ENCODE data around the gene PEMT. TPM values are rescaled to one million over a fixed set of nuclear protein-coding genes. Genes with fewer than 3 reads are reported as not detected.

PEMT gene
- total and polyA plus RNA-seq, 2 donors from 2014 or later, result 36.8 to 52.1 TPM

GRCh38 chr17:17561408-17562145 is 29.9 kb downstream of the PEMT start:
- H3K9ac ChIP-seq (ENCODE audit: low read length in 3 of 3), result peak overlapping the region in 2 of 3 donors; percentile 39 to 73
- no peak for TF ChIP-seq CTCF (IDR thresholded peaks at IDR 0.05; ENCODE audit: borderline replicate concordance, extremely low read depth, insufficient read depth)

GRCh38 chr17:17560975-17561374 is 30.5 kb downstream of the PEMT start:
- FAIRE-seq, result no peak
- DNase-seq, result no peak
- no peaks in the 10 kb centered on the region for H3K27me3 ChIP-seq (ENCODE audit: control insufficient read depth, insufficient read depth, low read length)
- no peaks in the 10 kb centered on the region for H3K36me3 ChIP-seq (ENCODE audit: control insufficient read depth in 2 of 3, insufficient read depth in 3 of 3, low read length in 3 of 3)
- H3K9ac ChIP-seq (ENCODE audit: low read length in 3 of 3), result peak overlapping the region in 2 of 3 donors; percentile 39 to 73
- H3K4me3 ChIP-seq (ENCODE audit: low read length in 3 of 3), result no peak overlapping the region
- peak overlapping the region; percentile 96 to 98 for H3K27ac ChIP-seq (ENCODE audit: low read depth in 2 of 2, low read length in 2 of 2)
- H3K9me3 ChIP-seq (ENCODE audit: control insufficient read depth in 2 of 3, insufficient read depth in 1 of 3, low read length in 3 of 3), result no peaks in the 10 kb centered on the region
- intact Hi-C loops (cut with DNase I), result no loop called here
- H3K4me1 ChIP-seq (ENCODE audit: control insufficient read depth in 2 of 3, insufficient read depth in 2 of 3, low read depth in 1 of 3, low read length in 3 of 3), result peaks cover 0 to 20% (median under 1%) of the 10 kb centered on the region in 3 donors
- TF ChIP-seq CTCF (IDR thresholded peaks at IDR 0.05; ENCODE audit: borderline replicate concordance, extremely low read depth, insufficient read depth), result no peak

More at GRCh38 chr17:17561408-17562145, 29.9 kb downstream of the PEMT start:
- Histone ChIP-seq H3K9me3 (ENCODE audit: control insufficient read depth in 2 of 3, insufficient read depth in 1 of 3, low read length in 3 of 3) (no peaks in the 10 kb centered on the region), H3K4me1 (ENCODE audit: control insufficient read depth in 2 of 3, insufficient read depth in 2 of 3, low read depth in 1 of 3, low read length in 3 of 3) (peaks cover 0 to 26% (median 5%) of the 10 kb centered on the region in 3 donors), H3K4me3 (ENCODE audit: low read length in 3 of 3) (no peak overlapping the region), H3K36me3 (ENCODE audit: control insufficient read depth in 2 of 3, insufficient read depth in 3 of 3, low read length in 3 of 3) (no peaks in the 10 kb centered on the region), H3K27me3 (ENCODE audit: control insufficient read depth, insufficient read depth, low read length) (no peaks in the 10 kb centered on the region), H3K27ac (ENCODE audit: low read depth in 2 of 2, low read length in 2 of 2) (peak overlapping the region; percentile 96 to 98)
- intact Hi-C loops (cut with DNase I), result no loop called here
- FAIRE-seq (no peak), DNase-seq (peak; percentile 69 to 96 (median 76))

- peaks cover 0 to 19% (median 0%) of the 10 kb centered on the region in 3 donors for H3K4me1 ChIP-seq (ENCODE audit: control insufficient read depth in 2 of 3, insufficient read depth in 2 of 3, low read depth in 1 of 3, low read length in 3 of 3)
- no peak overlapping the region for H3K9ac ChIP-seq (ENCODE audit: low read length in 3 of 3)
- no peaks in the 10 kb centered on the region for H3K27me3 ChIP-seq (ENCODE audit: control insufficient read depth, insufficient read depth, low read length)
- intact Hi-C loops (cut with DNase I), result no loop called here
- H3K4me3 ChIP-seq (ENCODE audit: low read length in 3 of 3), result no peak overlapping the region
- FAIRE-seq (no peak), DNase-seq (no peak)
- peak overlapping the region in 1 of 2 donors; percentile 96 for H3K27ac ChIP-seq (ENCODE audit: low read depth in 2 of 2, low read length in 2 of 2)
- H3K9me3 ChIP-seq (ENCODE audit: control insufficient read depth in 2 of 3, insufficient read depth in 1 of 3, low read length in 3 of 3), result no peaks in the 10 kb centered on the region
- TF ChIP-seq CTCF (IDR thresholded peaks at IDR 0.05; ENCODE audit: borderline replicate concordance, extremely low read depth, insufficient read depth), result no peak
- no peaks in the 10 kb centered on the region for H3K36me3 ChIP-seq (ENCODE audit: control insufficient read depth in 2 of 3, insufficient read depth in 3 of 3, low read length in 3 of 3)
Measured at GRCh38 chr17:17560167-17560566, 31.3 kb downstream of the PEMT start.

All from kidney (tissue), 14 donors.